Cerebellar nuclear complex (tissue), 1 donor: ENCODE measurements around the gene NSF.
"Not testable (repeated sequence)": the region's sequence is repeated elsewhere in the genome, so short reads cannot be mapped to it uniquely, and the experiment has no call there.

Experiments
- DNase-seq, 2 experiments: peaks; one replicate each; lab custom pipeline; 2025; lab: John Stamatoyannopoulos, UW

NSF gene

DNA sequence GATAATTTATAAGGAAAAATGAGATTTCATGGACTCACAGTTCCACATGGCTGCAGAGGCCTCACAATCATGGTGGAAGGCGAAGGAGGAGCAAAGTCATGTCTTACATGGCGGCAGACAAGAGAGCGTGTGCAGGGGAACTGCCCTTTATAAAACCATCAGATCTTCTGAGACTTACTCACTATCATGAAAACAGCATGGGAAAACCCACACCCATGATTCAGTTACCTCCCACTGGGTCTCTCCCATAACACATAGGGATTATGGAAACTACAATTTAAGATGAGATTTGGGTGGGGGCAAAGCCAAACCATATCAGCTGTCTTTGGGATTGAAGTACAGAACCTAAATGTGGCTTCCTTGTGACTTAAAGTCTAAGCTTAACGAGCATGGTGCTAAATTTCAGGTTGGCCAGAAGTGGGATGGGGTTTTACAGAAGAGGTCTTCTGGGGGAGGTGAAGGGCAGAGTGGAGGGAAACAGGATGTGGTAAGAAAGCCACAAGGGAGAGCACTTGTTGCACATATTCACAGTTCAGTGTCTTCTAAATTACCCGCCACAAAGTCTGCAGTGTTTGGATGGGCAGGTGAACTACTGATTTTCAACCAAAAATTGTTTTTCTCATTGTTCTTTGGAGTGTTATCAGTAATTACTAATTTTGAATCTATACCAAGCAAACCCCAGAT lies 38.4 kb downstream of the NSF start:
- not testable (repeated sequence) for DNase-seq

DNA sequence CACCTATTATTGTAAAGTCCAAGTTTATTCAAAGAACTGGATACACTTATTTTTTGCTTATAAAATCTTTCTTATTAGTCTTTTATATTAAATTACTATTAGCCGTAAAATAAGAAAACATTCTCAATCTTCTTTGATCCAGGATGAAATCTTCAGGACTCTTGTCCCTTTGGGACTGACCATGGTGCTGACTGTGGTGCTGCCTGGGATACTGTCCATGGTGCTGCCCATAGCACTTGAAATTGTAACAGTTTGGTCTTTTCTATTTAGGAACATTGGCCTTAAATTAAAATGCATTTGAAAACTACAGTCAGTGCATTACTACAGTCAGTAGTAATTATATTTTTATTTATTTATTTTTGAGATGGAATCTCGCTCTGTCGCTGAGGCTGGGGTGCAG lies 41.7 kb downstream of the NSF start:
- not testable (repeated sequence) for DNase-seq

DNA sequence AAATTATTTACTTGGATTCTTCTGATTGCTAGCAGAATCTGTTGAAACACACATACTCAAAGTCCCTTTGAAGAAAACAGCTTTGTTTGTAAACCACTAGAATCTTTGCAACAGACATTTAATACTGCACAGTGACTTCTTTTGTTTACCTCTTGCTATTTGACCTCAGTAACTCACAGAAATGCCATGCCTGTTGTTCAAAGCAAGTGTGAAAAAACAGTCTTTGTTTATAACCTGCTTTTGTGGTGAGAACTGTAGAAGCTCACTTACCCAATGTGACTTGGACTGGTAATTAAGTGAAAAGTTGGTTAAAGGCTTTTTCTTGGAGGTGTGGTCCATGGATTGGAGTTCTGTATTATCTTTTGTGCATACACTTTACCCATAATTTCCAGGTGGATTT lies 44.4 kb downstream of the NSF start:
- not testable (repeated sequence) for DNase-seq

DNA sequence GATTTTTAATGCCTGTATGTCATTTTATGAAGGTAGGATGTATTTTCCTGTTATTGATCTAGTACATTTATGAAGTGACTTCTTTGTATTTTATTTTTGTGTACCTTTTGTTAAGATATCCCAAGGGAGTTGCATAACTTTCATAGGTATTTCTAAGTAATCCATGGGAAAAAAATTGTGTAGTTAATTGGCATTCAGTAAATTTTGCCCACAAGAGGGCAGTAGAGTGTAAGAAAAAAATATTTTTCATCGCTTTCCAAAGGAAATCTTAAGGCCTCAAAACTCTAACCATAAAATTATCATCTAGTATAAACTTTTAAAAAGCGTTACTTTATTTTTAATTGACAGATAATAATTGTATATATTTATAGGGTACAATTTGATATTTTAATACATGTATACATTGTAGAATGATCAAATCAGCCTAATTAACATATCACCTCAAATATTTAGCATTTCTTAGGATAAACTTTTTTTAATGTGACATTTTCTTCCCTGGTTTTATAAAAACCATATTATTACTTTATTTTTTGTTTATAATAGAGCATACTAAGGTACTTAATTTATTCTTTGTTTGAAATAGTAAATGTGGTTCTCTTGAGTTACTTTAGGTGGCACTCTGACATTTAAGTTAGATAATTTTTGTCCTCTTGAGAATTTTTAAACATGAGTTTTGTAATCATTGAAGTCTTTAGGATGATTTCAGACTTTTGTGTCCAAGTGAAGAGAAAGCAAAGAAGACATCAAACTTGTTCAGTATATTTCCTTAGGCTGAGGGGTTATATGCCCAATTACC lies 51.6 kb downstream of the NSF start:
- DNase-seq: not testable (repeated sequence)

DNA sequence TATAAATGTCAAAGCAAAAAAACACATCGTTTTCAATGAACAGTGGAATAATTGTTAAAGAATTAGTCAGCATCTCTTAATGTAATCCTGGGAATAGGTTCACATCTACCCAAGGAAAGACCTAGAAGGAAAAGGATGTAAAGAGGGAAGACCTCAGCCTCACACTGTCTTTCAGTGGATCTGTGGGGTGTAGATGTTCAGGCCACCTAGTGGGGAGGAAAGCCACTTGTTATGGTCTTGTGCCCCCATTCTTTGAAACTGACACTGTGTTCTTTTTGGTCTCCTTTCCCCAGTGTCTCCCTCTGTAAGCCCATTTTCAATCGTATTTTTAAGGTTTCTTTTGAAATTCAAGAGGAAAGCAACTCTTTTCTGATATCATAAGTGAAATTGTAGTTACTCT lies 56.8 kb downstream of the NSF start:
- DNase-seq: not testable (repeated sequence)

DNA sequence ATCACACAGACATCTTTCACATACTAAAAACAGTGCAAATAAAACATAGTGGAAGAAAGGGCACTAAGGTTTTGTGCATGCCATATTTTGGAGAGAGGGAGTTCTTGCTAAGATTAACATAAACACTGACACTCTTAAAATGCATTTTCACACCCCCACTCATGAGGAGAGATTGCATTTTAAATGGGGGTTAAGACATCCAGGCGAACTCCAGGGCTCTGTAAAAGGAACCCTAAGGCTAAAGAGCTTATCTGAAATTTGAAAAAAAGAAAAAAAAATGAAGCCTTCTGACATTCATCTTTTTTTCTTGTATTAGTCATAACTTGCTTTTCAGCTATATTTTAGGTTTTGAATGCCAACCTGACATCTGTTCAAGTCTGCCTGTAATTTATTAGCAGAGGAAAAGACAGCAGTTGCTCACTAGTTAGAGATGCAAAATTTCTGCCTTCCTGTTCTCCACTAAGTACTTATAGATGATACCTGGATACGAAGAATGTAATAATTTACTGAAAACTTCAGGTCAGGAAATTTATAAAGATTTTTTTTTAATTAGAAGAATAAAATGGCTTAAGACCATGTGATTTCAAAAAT lies 57.3 kb downstream of the NSF start:
- not testable (repeated sequence) for DNase-seq

DNA sequence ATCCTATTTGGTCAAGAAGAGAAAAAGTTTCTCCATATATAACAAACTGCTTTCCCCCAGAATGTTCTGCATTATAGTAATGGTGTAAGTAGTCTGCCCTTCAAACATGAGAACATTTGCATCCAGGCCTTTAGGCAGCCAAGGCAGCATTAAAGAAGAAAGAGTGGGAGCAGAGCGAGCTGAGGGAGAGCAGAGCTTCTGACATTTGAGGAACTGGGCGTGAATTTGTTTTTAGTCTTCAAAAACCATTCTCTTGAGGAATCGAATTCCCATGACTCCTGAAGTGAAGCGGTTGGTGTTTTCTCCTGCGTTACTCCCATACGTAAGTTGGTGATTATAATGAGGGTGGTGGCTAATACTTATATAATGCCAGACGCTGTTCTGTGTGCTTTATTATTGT lies 58.8 kb downstream of the NSF start:
- DNase-seq: not testable (repeated sequence)

DNA sequence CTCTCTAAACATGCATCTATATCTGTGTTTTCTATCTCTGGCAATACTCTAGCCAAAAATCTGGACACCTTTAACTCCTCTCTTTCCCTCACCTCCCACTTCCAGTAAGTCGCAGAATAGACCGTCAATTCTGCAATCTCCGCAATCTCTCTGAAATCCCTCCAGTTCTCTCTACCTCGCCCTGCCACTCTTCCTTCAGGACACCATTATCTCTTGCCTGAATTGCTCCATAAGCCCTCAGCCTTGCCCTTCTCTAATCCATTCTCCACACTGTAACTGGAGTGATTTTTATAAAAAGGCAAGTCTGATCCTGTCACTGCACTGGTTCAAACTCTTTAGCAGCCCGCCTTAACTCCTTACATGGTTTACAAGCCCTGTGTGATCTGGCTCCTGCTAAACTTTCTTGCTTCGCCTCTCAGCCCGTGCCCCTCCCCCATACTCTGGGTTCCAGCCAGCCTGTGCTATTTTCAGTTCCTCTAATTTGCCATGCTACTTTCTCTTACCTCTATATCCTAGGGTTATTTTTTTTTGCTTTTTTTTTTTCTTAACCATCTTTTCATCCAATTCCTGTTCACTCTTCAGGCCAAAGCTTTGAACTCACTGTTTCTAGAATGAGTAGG lies 61.7 kb downstream of the NSF start:
- not testable (repeated sequence) for DNase-seq

DNA sequence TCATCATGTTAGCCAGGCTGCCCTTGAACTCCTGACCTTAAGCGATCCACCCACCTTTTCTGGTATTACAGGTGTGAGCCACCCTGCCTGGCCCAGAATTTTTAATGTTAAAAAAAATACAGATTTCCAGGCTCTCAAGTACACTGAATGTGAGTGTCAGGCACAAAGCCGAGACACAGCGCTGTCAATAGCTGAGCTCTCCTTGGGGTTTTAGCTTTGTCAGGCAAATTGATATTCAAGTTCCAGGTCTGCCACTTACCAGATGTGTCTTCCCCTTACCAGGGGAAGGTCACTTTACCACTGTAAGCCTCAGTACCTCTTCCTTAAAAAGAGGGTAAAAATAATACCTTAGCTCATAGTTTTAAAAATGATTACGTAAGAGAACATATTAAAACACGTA lies 67.8 kb downstream of the NSF start:
- DNase-seq: not testable (repeated sequence)

DNA sequence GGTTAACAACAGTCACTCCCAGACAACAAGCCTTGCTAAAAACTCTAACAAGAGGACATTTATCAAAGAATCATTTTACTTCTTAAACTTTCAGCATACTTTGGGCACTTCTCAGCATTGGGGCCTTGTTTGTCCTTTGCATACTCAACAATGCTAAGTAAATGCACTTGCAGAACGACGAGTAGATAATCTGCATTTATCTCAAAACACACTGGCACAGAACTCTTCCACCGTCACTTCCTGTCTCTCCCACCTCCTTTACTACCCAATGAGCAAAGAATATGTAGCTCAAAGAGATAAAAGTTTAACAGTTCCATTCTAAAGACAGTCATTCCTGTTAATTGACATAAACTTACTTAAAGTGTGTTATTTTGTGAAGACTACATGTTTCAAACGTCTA lies 69.2 kb downstream of the NSF start:
- not testable (repeated sequence) for DNase-seq

DNA sequence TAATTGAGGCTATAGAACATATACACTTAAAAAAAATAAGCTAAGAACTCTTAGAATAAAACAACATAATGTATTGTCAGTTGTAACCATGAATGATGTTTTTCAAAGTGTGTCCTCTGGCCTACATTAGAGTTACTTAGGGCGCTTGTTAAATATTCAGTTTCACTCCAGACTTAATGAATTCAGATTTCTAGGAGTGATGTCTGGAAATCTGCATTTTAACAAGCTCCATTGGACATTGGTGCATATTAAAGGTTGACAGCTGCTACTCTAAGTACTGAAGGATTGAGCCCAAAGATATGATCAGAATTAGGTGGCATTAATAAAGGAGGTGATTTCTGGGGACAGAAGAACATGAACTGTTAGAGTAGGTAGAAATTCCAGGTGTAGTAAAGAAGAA lies 72.7 kb downstream of the NSF start:
- DNase-seq: not testable (repeated sequence)

DNA sequence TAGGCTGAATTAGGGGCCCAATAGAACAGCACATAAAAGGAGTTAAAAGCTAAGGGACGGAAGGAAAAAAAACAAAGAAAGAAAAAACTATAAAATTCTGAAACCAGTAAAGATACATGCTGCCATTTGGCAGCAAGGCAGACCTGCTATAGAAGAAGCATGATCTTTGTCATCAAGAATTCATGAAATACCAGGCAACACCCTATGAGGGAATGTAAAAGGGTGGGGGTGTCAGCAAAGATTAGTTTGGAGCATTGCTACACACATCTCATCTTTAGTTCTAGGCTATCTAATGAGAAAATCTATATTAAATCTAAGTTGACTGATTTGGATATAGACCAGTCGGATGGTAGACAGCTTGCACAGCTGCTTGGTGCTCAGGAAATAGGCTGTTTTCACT lies 73.1 kb downstream of the NSF start:
- DNase-seq: not testable (repeated sequence)

DNA sequence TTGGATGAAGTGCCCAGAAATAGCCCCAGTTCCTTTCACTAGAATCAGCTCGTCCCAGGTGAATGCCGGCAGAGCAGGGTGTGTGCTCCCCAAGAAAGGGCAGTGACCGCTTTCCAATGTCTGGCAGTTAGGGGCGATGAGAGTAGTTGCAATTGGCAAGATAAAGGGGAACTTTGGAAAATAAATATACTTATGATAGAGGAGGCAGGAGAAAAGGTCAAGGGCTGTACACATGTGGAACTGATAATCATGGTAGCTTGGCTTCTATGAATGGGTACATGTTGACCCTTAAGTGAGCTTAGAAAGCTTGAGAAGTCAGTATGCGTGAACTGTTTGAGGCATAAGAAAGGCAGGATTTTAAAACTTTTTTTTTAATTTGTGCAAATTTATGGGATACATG lies 75.5 kb downstream of the NSF start:
- not testable (repeated sequence) for DNase-seq

DNA sequence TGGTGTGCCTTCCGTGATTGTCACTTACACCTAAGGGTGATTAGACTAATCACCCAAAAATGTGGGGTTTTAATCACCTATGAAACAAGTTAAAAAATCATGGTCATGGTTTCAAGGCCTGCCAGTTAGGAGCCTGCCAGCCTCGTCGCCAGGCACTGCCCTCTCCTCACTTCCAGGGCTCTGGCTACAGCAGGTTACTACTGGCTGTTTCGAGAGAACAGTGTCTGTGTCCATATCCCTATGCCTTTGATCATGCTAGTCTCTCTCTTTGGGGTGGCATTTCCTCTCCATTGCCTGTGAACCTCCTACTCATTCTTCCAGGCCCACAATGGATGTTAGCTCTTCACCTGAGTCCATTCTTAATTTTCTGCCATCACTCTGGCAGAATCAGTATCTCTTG lies 80.3 kb downstream of the NSF start:
- DNase-seq: not testable (repeated sequence)

DNA sequence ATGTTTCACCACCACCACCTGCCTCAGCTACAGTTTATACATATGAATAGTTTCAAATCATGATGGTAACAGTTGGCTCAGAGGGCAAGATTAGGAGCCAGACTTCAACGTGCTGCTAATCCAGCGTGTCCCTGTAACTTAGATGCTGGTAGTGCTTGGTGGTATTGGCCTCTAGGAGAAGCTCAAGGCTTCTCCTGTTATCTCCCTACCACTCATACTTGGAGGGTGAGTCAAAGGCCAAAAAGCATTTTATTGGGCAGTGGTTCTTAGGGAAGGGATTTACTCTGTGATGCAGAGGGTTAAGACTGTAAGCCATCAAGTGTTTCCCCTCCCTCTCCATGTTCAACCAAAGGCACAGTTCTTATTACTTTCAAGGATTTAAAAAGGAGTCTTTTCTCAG lies 82.3 kb downstream of the NSF start:
- DNase-seq: not testable (repeated sequence)

DNA sequence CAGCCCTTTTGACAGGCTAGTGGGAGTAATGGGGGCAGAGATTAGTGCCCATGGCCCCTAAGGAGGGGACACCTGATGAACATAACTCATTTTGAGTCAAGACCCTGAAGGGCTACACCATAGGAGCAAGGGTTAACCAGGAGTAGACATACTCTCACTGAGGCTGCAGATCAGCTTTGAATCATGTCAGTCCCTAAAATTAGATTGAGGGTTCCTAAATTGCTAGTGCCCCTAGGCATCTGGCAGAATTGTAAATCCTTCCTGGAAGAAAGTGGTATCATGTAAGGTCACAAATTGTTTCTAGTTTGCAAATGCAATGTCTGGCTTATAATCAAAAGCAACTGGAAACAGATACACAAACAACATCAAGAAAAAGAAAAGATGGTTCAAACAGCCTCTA lies 87.3 kb downstream of the NSF start:
- DNase-seq: not testable (repeated sequence)

DNA sequence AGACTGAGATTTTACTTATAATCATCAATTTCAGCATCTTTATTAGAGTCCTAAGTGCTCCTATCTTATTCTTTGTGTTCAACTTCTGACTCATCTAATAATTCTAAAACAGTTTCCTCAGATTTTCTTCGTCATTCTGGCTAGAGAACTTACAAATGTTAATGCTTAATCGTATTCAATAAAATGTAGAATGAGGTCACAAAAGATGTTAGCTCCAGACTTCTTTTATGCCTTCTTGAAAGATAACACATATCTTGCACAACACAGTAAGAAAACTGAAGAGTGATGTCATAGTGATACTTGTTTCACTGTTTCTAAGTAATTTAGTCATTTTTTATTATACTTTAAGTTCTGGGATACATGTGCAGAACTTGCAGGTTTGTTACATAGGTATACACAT lies 93.2 kb downstream of the NSF start:
- DNase-seq: not testable (repeated sequence)

DNA sequence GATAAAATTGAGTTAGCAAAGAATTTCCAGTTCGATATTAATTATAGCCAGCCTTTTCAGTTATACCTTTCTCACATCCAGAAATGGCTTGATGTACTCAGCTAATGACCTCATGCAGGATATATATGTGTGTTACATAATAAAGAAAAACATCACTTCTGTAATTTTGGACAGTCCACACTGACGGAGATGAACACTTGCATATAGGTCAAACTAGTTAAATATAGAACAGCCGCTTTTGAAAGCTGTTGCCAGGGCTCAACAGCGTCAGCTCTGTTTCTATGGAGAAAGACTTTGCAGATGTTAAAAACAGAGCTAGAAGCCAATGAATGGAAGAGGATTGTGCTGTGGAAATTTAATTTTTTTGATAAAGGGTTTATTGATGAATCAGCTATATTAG lies 94.8 kb downstream of the NSF start:
- not testable (repeated sequence) for DNase-seq

DNA sequence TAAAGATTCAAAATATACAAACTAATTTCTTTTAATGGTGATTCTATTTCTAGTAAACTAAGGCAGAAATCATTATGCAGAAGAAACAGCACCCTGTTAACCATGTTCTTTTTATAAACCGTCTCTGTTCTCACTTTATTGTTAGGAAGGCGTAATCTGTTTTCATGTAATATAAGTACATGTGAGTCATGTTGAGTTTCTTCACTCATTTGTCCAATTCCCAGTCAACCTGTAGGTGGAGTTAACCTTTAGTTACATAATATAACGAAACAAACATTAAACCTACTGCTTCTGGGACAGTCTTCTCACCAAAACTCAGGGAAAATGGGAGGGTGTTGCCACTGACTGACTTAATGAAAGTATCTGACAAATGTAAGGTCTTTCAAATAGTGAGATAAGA lies 101.7 kb downstream of the NSF start:
- DNase-seq: not testable (repeated sequence)

DNA sequence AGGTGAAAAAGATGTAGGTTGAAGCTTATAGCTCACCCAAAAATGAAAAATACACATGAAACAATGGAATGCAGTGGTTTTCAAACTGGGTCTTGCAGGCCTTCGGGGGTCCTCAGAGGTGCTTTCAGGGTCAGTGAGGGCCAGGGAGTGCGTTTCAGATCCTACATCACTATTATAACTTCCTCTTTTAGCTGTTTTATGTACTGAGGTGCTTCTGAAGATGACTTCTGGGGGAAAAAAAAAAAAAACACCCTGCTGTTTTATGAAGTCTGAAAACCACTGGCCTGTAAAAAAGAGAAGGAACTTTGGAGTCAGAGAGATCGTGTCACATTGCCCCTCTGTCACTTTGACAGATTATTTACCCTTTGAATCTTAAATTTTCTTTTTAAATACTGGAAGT lies 102.8 kb downstream of the NSF start:
- DNase-seq: not testable (repeated sequence)

DNA sequence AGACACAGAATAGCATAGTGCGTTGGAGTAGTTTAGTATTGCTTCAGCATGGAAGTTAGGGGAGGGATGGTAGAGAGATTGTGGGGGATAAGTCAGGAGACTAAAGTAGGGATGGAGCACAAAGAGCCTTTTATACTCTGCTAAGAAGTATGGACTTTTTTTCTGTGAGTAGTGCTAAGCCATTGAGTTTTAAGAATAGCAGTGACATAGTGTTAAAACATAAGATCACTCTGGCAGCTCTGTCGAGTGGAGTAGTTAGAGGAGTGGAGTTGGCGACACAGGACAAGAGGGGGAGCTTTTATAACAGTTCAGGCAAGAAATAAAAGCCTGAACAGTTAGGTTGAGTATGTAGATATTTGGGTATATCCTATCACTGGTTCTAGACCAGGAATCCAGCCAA lies 106.1 kb downstream of the NSF start:
- not testable (repeated sequence) for DNase-seq

DNA sequence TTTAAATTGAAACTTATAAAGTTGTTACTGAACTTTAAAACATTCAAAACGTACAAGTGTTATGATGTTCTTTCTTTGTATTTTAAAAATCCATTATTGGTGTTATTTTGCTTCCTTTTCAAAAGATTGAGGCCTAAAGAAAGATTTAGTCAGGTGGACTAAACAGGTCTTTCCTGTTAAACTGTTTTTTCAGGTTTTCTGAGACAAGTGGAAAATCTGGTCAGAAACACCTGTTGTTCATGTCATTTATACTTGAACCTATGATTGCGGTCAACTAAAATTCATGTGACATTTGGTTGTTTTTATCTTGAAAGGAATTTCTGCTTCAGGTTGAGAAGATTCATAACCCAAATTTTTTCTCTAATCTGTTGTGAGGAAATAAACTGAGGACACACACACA lies 108.5 kb downstream of the NSF start:
- DNase-seq: not testable (repeated sequence)

DNA sequence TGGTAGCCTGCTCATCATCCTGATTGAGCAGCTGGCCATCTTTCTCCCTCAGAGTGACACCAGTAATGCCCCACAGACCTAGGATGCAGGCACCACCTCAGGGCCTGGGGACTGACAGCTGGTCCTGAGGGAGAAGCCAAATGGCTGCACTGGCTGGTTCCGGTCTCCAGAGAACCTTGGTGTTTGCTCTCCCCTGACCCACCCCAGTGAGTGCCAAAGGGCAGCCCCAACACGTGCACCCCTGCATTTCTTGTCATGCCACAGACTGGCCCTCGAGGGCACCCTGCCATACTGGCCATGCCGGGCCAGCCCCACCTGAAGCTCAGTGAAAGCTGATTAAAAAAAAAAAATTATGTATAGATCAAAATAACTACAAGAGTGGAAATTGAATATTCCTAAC lies 127.5 kb downstream of the NSF start:
- no peak for DNase-seq
